Right atrium auricular region (tissue), 2 donors: Measurements from ENCODE around the gene HOXB8. TPM values are rescaled to one million over a fixed set of nuclear protein-coding genes. Genes with fewer than 3 reads are reported as not detected.

Experiments
- DNase-seq: peaks from one replicate; pipeline ENCODE4 v3.0.0-alpha.2; 2019; ENCODE audit warnings: low spot score
- H3K27ac ChIP-seq, 2 donors: fragments of 200-600 bp; sonication (generic); 1 replicate in 1 of 2; 2 replicates in 1 of 2; pipeline ENCODE4 v1.5.1; 2016 to 2019
- H3K27me3 ChIP-seq, 2 donors: fragments of 200-600 bp; sonication (generic); one replicate each; pipeline versions ENCODE4 v1.5.1 to v1.6.0; 2017 to 2019
- H3K36me3 ChIP-seq: fragments of 200-600 bp; sonication (generic); one replicate; pipeline ENCODE4 v1.5.1; 2016
- H3K4me1 ChIP-seq, 2 donors: fragments of 200-600 bp; sonication (generic); one replicate each; pipeline versions ENCODE4 v1.5.1 to v1.6.0; 2017 to 2019
- H3K4me3 ChIP-seq, 2 donors: fragments of 200-600 bp; sonication (generic); 1 replicate in 1 of 2; 2 replicates in 1 of 2; pipeline ENCODE4 v1.5.1; 2017 to 2019; ENCODE audit warnings: mild to moderate bottlenecking in 1 of 2, moderate library complexity in 1 of 2
- H3K9me3 ChIP-seq, 2 donors: fragments of 200-600 bp; sonication (generic); one replicate each; pipeline ENCODE4 v1.5.1; 2019
- CTCF ChIP-seq, 2 donors: fragments of 200-600 bp; sonication (generic); IDR thresholded peaks; one replicate each; pipeline ENCODE4 v1.5.1; 2019; ENCODE audit warnings: antibody characterized with exemption in 2 of 2
- total RNA-seq, 2 donors: library from RNA; depleted of rRNA; stranded (reverse); fragments of >200 nt; gene quantifications; one replicate each; pipeline ENCODE4 v1.1.0, GENCODE V29; 2016

Gene HOXB8
- total RNA-seq, 2 donors from 2014 or later, result not detected

DNA sequence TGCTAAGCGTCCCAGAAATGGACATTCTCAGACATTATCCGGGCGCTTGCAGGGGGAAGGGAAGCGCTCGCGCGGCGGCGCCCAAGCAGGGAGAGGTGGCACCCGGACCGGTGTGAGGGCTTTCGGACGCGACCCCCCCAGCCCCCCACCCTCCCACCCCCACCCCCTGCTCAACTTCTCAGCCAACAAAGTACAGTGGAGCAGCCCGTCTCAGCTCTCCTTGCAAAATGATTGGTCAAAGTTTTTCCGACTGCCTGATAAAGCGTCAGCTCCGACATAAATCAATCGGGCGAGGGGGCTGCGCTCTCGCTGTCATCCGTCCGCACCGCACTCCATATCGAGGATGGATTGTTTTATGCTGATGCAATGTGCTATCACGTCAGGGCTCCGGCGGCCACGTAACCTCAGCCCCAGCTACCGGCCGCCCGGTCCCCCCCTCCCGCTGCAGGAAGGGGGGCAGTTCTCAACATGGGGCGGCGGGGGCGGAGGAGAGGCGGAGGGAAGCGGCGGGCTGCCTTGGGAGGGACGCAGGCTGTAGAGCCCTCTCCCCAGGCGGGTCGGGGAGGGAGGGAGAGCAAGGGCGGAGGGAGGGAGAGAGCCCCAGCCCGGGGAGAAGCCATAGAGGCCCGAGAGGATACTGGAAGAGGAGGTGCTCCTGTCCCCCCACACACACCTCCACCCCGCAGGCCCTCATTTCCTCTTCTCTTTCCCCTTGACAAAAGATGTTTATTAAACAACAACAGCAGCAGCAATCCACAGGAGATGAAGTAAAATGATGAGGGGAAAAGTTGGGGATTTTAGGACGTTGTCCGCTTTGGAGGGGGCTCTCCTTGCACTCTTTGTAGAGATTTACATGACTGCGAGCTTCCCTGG is 11.4 kb upstream of the HOXB8 start, which contains the start of gene HOXB9:
HOXB9 (minus strand) TSS at position 114 of the 873 bp plus-strand sequence; CDS start at position 25, 89 bp downstream.
- peak within 1 kb of the TSS; percentile 8 to 40 for H3K4me3 ChIP-seq
- H3K27me3 ChIP-seq, result peaks cover 46 to 88% of the 10 kb centered on the region in 2 donors
- no peak within 1 kb of the TSS for H3K27ac ChIP-seq
- TF ChIP-seq CTCF (IDR thresholded peaks at IDR 0.05), result no peak
- no peaks in the 10 kb centered on the region for H3K9me3 ChIP-seq
- no peaks in the 10 kb centered on the region for H3K36me3 ChIP-seq
- H3K4me1 ChIP-seq, result peaks cover 0 to 27% of the 10 kb centered on the region in 2 donors
- DNase-seq, result no peak

GRCh38 chr17:48625495-48626244 is 10.6 kb upstream of the HOXB8 start:
- Histone ChIP-seq H3K27me3 (peaks cover 49 to 87% of the 10 kb centered on the region in 2 donors), H3K9me3 (no peaks in the 10 kb centered on the region), H3K36me3 (no peaks in the 10 kb centered on the region), H3K27ac (no peak overlapping the region), H3K4me1 (peaks cover 0 to 27% of the 10 kb centered on the region in 2 donors), H3K4me3 (peak overlapping the region; percentile 8 to 40)
- no peak for DNase-seq
- no peak for TF ChIP-seq CTCF (IDR thresholded peaks at IDR 0.05)

- no peak for DNase-seq
- H3K9me3 ChIP-seq, result no peaks in the 10 kb centered on the region
- no peaks in the 10 kb centered on the region for H3K36me3 ChIP-seq
- no peak overlapping the region for H3K27ac ChIP-seq
- no peak for TF ChIP-seq CTCF (IDR thresholded peaks at IDR 0.05)
- H3K4me1 ChIP-seq, result peaks cover 0 to 27% of the 10 kb centered on the region in 2 donors
- H3K27me3 ChIP-seq, result peaks cover 56 to 90% of the 10 kb centered on the region in 2 donors
- H3K4me3 ChIP-seq, result peak overlapping the region; percentile 8 to 40
Measured at GRCh38 chr17:48624544-48625494, 9.7 kb upstream of the HOXB8 start.

DNA sequence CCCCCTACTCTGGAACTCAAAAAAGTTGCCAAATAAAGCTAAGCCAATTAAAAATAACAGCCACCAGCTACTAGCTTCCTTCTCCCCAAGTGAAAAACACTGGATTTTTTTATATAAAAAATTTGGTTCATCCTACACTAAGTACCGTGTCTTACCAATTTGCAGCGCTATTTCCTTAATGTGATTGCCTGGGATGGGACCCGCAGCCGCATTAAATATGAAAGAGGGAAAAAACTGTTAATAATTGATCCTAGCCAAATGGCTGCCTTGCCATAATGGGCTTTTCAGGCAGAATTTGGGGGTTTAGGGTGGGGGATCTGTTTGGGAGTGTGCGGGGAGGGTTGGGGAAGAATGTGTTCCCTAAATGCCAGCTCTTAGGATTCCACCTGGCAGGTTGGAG is 9.0 kb upstream of the HOXB8 start:
- Histone ChIP-seq H3K27ac (no peak overlapping the region), H3K4me1 (peaks cover 0 to 27% of the 10 kb centered on the region in 2 donors), H3K27me3 (peaks cover 58 to 92% of the 10 kb centered on the region in 2 donors), H3K9me3 (no peaks in the 10 kb centered on the region), H3K36me3 (no peaks in the 10 kb centered on the region), H3K4me3 (no peak overlapping the region)
- no peak for DNase-seq
- TF ChIP-seq CTCF (IDR thresholded peaks at IDR 0.05), result no peak

- H3K36me3 ChIP-seq, result no peaks in the 10 kb centered on the region
- peaks cover 0 to 31% of the 10 kb centered on the region in 2 donors for H3K4me1 ChIP-seq
- H3K4me3 ChIP-seq, result no peak overlapping the region
- no peak for TF ChIP-seq CTCF (IDR thresholded peaks at IDR 0.05)
- no peaks in the 10 kb centered on the region for H3K9me3 ChIP-seq
- no peak for DNase-seq
- no peak overlapping the region for H3K27ac ChIP-seq
- peaks cover 60 to 91% of the 10 kb centered on the region in 2 donors for H3K27me3 ChIP-seq
Measured at GRCh38 chr17:48623583-48623982, 8.5 kb upstream of the HOXB8 start.
